ENCODE data around the gene GHRHR. TPM values are rescaled to one million over a fixed set of nuclear protein-coding genes. Genes with fewer than 3 reads are reported as not detected.
A peak's percentile ranks its signal among the peaks of the same experiment; 100 is the strongest.

Gene GHRHR
- total and polyA plus RNA-seq, 2 of the 4 experiments (the other 2 are of a cell fraction): not detected

- no peak overlapping the region for H2BK120ac ChIP-seq (ENCODE audit: low read depth, low read length)
- H3K56ac ChIP-seq (ENCODE audit: extremely low read depth, insufficient read depth, low read length): no peak overlapping the region
- H3K18ac ChIP-seq (ENCODE audit: low read depth, low read length): no peak overlapping the region
- WGBS, 2 experiments (ENCODE audit: extremely low coverage in 2 of 2, insufficient read length in 1 of 2): 93% methylated on average over 3 of the region's 7 CpGs; no CpG with 5 or more reads in 1 of the 2 experiments
- DNase-seq: peak; percentile 8
- in situ Hi-C loops (cut with MboI; ENCODE audit: low sequenced_read_pairs): no loop called here
- no peak overlapping the region for H3K4me2 ChIP-seq (ENCODE audit: low read depth, low read length)
- no TSS peak for BruUV-seq (replicated peaks)
- ATAC-seq (ENCODE audit: low read depth): no peak
- no peaks in the 10 kb centered on the region for H3K4me1 ChIP-seq (ENCODE audit: control insufficient read depth, insufficient read depth, low read length)
- no peak overlapping the region for H3K4me3 ChIP-seq (ENCODE audit: insufficient read depth, low read depth, low read length)
- no peak overlapping the region for H2BK20ac ChIP-seq (ENCODE audit: low read depth, low read length)
- no peak overlapping the region for H3K23ac ChIP-seq (ENCODE audit: low read depth, low read length)
- H4K5ac ChIP-seq (ENCODE audit: low read depth, low read length): no peak overlapping the region
- H3K79me1 ChIP-seq (ENCODE audit: low read depth in 1 of 2, low read length in 2 of 2): no peaks in the 10 kb centered on the region
- H4K20me1 ChIP-seq (ENCODE audit: insufficient read depth, low read length): no peaks in the 10 kb centered on the region
- H2AFZ ChIP-seq (replicated peaks; ENCODE audit: low read length, poor library complexity): peak overlapping the region; percentile 32
- H3K27ac ChIP-seq (ENCODE audit: insufficient read depth, low read length): no peak overlapping the region
- H3K14ac ChIP-seq (replicated peaks; ENCODE audit: low read depth, low read length): no peak overlapping the region
- intact Hi-C loops (cut with micrococcal nuclease): no loop called here
- dilution Hi-C loops (cut with HindIII; ENCODE audit: low sequenced_read_pairs, unreplicated experiment): no loop called here
- no peak overlapping the region for H3K4ac ChIP-seq (ENCODE audit: low read depth, low read length)
- ChIA-PET CTCF (no interaction called here), POLR2A (ENCODE audit: unreplicated experiment) (interaction anchor here (0.6 kb wide), 1 partner anchor 176 kb away, joined by 5 read pairs; no protein-coding TSS in a partner anchor)
- H4K91ac ChIP-seq (ENCODE audit: insufficient read depth, low read depth, low read length): no peak overlapping the region
- no peaks in the 10 kb centered on the region for H3K36me3 ChIP-seq (ENCODE audit: control insufficient read depth, insufficient read depth, low read length)
- no peaks in the 10 kb centered on the region for H3K9me1 ChIP-seq (ENCODE audit: insufficient read depth, low read length)
- H2BK15ac ChIP-seq (ENCODE audit: low read depth, low read length): no peak overlapping the region
- TF ChIP-seq FOS (IDR thresholded peaks at IDR 0.05; ENCODE audit: low read depth, low read length) (no peak), POLR2A (IDR thresholded peaks at IDR 0.05; ENCODE audit: low read depth, low read length) (no peak), MAFK (IDR thresholded peaks at IDR 0.05; ENCODE audit: low read depth, low read length) (0 out of 2 replicates have a peak, but pooled peaks have one; percentile 4), ELK1 (IDR thresholded peaks at IDR 0.05; ENCODE audit: borderline replicate concordance, low read depth, low read length) (no peak), USF2 (IDR thresholded peaks at IDR 0.05; ENCODE audit: low read depth, low read length) (no peak), CTCF (conservative IDR thresholded peaks at IDR 0.05; ENCODE audit: low read depth, low read length) (no peak), NFE2L2 (IDR thresholded peaks at IDR 0.05; ENCODE audit: low read depth, low read length) (peak; percentile 50; the same call in 1 of the 2 replicates)
- no peaks in the 10 kb centered on the region; the same call in 1 of the 2 replicates for H3K9me3 ChIP-seq (ENCODE audit: control insufficient read depth, insufficient read depth, low read length)
- no peak overlapping the region for H2BK5ac ChIP-seq (ENCODE audit: low read depth, low read length, poor library complexity, severe bottlenecking)
- H3K27me3 ChIP-seq (ENCODE audit: control insufficient read depth, insufficient read depth, low read length): peaks cover 2% of the 10 kb centered on the region
- H2AK5ac ChIP-seq (ENCODE audit: low read depth, low read length): no peak overlapping the region
- H4K8ac ChIP-seq (ENCODE audit: low read depth in 2 of 2, low read length in 2 of 2): no peak overlapping the region
- no peak overlapping the region for H2AK9ac ChIP-seq (replicated peaks; ENCODE audit: low read depth, low read length, poor library complexity)
- no peak overlapping the region for H3K9ac ChIP-seq (ENCODE audit: low read depth, low read length)
Observed at GRCh38 chr7:30995536-30995935, 31.8 kb downstream of the GHRHR start.
